DMS79 treated with DMSO at 0.1 percent for 48 hours (cell line): Measurements from ENCODE around the gene PHLDB3.
"Not testable (repeated sequence)": the region's sequence is repeated elsewhere in the genome, so short reads cannot be mapped to it uniquely, and the experiment has no call there.

ENCODE experiments used
- DNase-seq: peaks from one replicate; lab custom pipeline; 2025; lab: John Stamatoyannopoulos, UW

Gene PHLDB3

GRCh38 chr19:43526884-43527859 is 22.6 kb upstream of the PHLDB3 start, which contains the start of gene ETHE1:
ETHE1 (minus strand) TSS chr19:43527201; CDS start chr19:43527177, 24 bp downstream.
- peak; percentile 37 for DNase-seq

GRCh38 chr19:43525836-43526771 is 21.6 kb upstream of the PHLDB3 start:
- no peak for DNase-seq

GRCh38 chr19:43524922-43525835 is 20.6 kb upstream of the PHLDB3 start:
- DNase-seq: peak; percentile 3

DNA sequence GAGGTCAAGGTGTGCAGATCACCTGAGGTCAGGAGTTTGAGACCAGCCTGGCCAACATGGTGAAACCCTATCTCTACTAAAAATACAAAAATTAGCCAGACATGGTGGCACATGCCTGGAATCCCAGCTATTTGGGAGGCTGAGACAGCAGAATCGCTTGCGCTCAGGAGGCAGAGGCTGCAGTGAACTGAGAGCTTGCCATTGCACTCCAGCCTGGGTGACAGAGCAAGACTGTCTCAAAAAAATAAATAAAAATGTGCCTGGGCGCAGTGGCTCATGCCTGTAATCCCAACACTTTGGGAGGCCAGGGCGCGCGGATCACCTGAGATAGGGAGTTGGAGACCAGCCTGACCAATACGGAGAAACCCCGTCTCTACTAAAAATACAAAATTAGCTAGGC is 19.1 kb upstream of the PHLDB3 start:
- not testable (repeated sequence) for DNase-seq

DNA sequence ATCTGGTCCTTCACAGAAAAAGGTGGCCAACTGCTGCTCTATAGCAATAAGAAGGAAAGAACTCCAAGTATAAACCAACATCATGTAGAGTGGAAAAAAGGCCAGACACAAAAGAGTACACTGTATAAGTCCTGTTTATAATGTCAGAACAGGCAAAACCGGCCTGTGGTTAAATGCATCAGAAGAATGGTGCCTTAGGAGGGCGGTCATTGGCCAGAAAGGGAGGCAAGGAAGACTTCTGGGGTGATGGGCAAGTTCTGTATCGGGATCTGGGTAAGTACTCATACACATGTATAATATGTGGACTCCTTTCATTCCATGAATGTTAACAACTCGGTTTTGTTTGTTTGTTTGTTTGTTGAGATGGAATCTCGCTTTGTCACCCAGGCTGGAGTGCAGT is 18.4 kb upstream of the PHLDB3 start:
- DNase-seq: no peak

GRCh38 chr19:43519436-43520088 is 15.0 kb upstream of the PHLDB3 start:
- DNase-seq: peak; percentile 74

- DNase-seq: no peak
These were observed 13.5 kb upstream of the PHLDB3 start for GRCh38 chr19:43518051-43518450.

DNA sequence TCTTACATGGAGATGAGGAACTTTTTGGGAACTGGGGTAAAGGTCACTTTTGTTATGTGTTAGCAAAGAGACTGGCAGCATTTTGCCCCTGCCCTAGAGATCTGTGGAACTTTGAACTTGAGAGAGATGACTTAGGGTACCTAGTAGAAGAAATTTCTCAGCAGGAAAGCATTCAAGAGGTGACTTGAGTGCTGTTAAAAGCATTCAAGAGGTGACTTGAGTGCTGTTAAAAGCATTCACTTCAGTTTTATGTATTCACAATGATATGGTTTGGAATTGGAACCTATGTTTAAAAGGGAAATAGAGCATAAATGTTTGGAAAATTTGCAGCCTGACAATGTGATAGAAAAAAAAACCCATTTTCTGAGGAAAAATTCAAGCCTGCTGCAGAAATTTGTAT is 7.9 kb upstream of the PHLDB3 start:
- peak; percentile 91 for DNase-seq

DNA sequence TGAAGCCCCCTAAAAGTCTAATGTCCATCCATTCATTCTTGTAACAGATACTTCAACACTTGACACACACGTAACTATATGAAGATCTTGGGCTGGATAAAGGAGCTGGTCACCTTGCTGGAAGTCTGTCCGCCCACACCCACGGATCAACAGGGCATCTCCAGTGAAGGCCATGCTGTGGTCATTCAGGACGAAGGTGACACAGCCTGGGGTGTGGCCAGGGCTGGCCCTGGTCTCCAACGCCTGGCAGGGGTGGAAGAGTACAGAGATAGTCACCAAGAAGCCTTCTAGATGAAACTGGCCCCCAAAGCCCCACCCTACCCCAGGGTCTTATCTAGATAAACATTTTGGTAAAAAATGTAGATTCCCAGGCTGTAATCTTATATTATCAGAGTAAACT is 6.8 kb upstream of the PHLDB3 start:
- no peak for DNase-seq

- no peak for DNase-seq
These were observed 6.2 kb upstream of the PHLDB3 start for GRCh38 chr19:43510713-43511112.

GRCh38 chr19:43507880-43508279 is 3.3 kb upstream of the PHLDB3 start:
- no peak for DNase-seq

DNA sequence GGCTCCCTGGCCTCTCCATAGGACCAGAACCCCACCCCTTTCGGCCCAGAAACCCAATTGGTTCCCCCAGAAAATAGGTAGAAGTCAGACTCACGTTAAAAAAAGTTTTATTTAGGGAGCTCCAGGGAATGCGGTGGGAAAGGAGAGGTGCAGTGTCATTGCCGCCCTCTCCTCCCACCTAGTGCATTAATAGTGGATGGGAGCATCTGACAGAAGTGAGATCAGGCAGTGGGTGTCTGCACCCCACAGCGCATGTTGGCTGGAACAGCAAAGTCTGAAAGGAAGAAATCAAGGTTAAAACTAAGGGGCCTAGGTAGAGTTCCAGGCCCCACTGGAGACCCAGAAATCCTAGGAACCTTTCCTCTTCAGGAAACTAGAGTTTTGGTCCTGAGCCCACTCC is 2.1 kb upstream of the PHLDB3 start:
- DNase-seq: no peak

- no peak for DNase-seq
These were observed 1.4 kb upstream of the PHLDB3 start for GRCh38 chr19:43505941-43506340.

GRCh38 chr19:43505186-43505456 is 575 bp upstream of the PHLDB3 start:
- DNase-seq: no peak

GRCh38 chr19:43503501-43504425 is 783 bp downstream of the PHLDB3 start:
- peak; percentile 87 for DNase-seq

DNA sequence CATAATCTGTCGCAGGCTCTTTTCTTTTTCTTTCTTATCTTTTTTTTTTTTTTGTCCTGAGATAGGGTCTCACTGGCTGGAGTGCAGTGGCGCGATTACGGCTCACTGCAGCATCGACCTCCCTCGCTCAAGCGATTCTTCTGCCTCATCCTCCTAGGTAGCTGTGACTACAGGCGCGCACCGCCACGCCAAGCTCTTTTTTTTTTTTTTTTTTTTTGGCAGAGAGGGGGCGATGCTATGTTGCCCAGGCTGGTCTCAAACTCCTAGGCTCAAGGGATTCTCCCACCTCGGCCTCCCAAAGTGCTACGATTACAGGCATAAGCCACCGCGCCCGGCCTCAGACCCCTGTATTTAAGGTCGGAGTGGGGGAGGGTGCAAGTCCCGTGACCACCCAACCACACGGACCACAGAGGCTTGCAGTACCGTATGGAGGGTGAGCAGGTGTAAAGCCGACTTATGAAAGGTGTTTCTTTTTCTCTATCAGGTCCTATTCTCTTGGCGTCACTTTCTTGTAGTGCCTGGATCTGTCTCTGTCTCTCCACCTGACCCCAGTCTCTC is 2.0 kb downstream of the PHLDB3 start:
- no peak for DNase-seq

DNA sequence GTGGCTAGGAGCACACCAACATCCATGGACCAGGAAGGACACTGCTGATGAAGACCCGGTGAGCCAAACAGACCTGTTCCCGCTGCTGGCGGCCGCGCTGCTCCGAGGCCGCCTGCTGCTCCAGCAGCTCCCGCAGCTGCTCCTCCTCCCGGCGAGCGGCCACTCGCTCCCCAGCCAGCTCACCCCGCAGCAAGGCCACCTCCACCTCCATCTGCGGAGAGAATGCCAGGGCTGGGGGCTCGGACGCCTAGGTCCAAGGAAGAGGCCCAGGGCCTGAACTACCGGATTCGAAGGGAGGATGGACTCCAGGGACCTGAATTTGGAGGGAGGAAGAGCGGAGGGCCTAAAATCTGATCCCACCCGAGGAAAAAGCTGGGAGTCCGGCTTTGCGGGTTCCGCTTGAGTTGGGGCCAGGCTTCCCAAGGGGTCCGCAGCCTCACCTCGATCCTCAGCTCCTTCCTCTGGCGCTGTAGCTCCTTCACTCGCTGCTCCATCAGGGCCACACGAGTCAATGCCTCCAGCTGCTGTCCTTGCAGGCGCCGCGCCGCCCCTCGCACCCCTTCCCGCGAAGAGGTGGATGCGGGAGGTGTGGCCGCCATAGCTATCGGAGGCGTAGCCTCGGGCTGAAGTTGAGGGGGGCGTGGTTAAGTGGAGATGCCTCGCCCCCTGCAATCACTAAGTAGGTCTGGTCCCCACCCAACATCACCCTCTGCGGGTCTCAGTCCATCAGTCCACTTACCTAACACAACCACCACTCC is 2.7 kb downstream of the PHLDB3 start:
- no peak for DNase-seq

DNA sequence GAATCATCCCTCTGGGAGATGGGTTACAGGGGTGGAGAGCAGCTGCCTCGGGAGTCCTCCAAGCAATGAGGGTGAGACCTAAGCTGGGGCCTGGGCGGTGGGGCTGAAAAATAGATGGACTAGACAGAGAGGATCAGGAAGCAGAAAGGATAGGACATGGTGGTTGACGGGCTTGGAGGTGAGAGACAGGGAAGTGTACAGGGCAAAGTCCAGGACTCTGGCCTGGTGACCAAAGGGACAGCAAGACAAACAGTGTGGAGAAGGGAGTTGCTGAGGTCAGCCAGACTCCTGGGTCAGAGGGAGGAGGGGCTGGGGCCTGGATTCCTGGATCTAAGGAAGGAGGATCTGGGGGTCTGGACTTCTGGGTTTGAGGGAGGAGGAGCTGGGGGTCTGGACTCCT is 5.5 kb downstream of the PHLDB3 start:
- no peak for DNase-seq

GRCh38 chr19:43498233-43498842 is 6.2 kb downstream of the PHLDB3 start:
- DNase-seq: no peak
